H1 (cell line): Measurements from ENCODE around the gene SIRT6. TPM values are rescaled to one million over a fixed set of nuclear protein-coding genes. Genes with fewer than 3 reads are reported as not detected.

ENCODE experiments used
- CTCF ChIA-PET: fragments of 300-600 bp; sonication (Branson Sonifier 250); formaldehyde crosslinking; loops from one replicate; lab custom pipeline; 2021; ENCODE audit not compliant: partially characterized antibody; lab: Charles Lee
- POLR2A ChIA-PET: fragments of 300-600 bp; sonication (Branson Sonifier 250); formaldehyde crosslinking; loops from one replicate; lab custom pipeline; 2021; ENCODE audit warnings: inconsistent platforms; ENCODE audit not compliant: partially characterized antibody; lab: Charles Lee
- DNase-seq, 2 experiments: peaks; one replicate each; pipeline versions ENCODE4 v3.0.0 to v3.0.0-alpha.2; 2010 to 2022; ENCODE audit warnings: low spot score in 2 of 2, low read depth in 1 of 2, mixed read lengths in 1 of 2
- FAIRE-seq: peaks from 2 replicates; lab custom pipeline; 2011; peaks lifted over from hg19 to GRCh38; lab: Jason Lieb, UNC
- H2AFZ ChIP-seq: 2 replicates; pipeline ENCODE4 v1.8.1; 2012; ENCODE audit warnings: low read length, inconsistent platforms
- H2AK5ac ChIP-seq: 2 replicates; pipeline ENCODE4 v1.6.1; 2013; ENCODE audit warnings: low read depth, low read length
- H2BK120ac ChIP-seq: replicated peaks from 2 replicates; pipeline ENCODE3; 2013; ENCODE audit warnings: low read depth, low read length, inconsistent platforms
- H2BK12ac ChIP-seq: 2 replicates; pipeline ENCODE4 v1.6.1; 2013; ENCODE audit warnings: low read depth, low read length
- H2BK15ac ChIP-seq: 2 replicates; pipeline ENCODE4 v1.6.1; 2013; ENCODE audit warnings: low read length
- H2BK20ac ChIP-seq: 2 replicates; pipeline ENCODE4 v1.6.1; 2013; ENCODE audit warnings: low read length
- H2BK5ac ChIP-seq: 2 replicates; pipeline ENCODE4 v1.6.1; 2013; ENCODE audit warnings: low read depth, low read length
- H3K14ac ChIP-seq: 2 replicates; pipeline ENCODE4 v1.6.1; 2013; ENCODE audit warnings: inconsistent platforms; ENCODE audit not compliant: insufficient read length
- H3K18ac ChIP-seq: 2 replicates; pipeline ENCODE4 v1.6.1; 2013; ENCODE audit warnings: low read length; ENCODE audit errors: extremely low read depth
- H3K23ac ChIP-seq: 2 replicates; pipeline ENCODE4 v1.6.1; 2013; ENCODE audit warnings: inconsistent platforms; ENCODE audit not compliant: insufficient read length
- H3K23me2 ChIP-seq: 2 replicates; pipeline ENCODE4 v1.6.1; 2013; ENCODE audit warnings: low read depth, low read length
- H3K27ac ChIP-seq: 2 replicates; pipeline ENCODE4 v1.6.1; 2011; ENCODE audit warnings: low read depth, low read length, inconsistent platforms
- H3K27me3 ChIP-seq, 4 experiments: replicated peaks in 1 of 4; 1 replicate in 1 of 4; 2 replicates in 3 of 4; pipeline versions ENCODE4 v1.6.1 to v1.8.1; 2011 to 2013; ENCODE audit warnings: low read length in 3 of 4, mild to moderate bottlenecking in 3 of 4, inconsistent platforms in 2 of 4, mixed read lengths in 2 of 4, moderate library complexity in 1 of 4; ENCODE audit not compliant: control insufficient read depth in 3 of 4, insufficient read depth in 3 of 4; ENCODE audit errors: extremely low read depth in 1 of 4
- H3K36me3 ChIP-seq, 4 experiments: 2 replicates each; pipeline versions ENCODE4 v1.6.1 to v1.8.1; 2011 to 2013; ENCODE audit warnings: mild to moderate bottlenecking in 4 of 4, low read length in 3 of 4, moderate library complexity in 2 of 4, control low read depth in 1 of 4, inconsistent platforms in 1 of 4; ENCODE audit not compliant: insufficient read depth in 4 of 4, control insufficient read depth in 2 of 4
- H3K4ac ChIP-seq: replicated peaks from 2 replicates; pipeline ENCODE3; 2013; ENCODE audit warnings: low read length, low read depth, mixed read lengths, inconsistent platforms; ENCODE audit not compliant: insufficient read length
- H3K4me1 ChIP-seq, 4 experiments: replicated peaks in 1 of 4; 1 replicate in 1 of 4; 2 replicates in 3 of 4; pipeline versions ENCODE4 v1.6.1 to v1.8.1; 2011 to 2013; ENCODE audit warnings: low read length in 3 of 4, inconsistent platforms in 2 of 4, mixed read lengths in 1 of 4; ENCODE audit not compliant: insufficient read depth in 4 of 4, control insufficient read depth in 3 of 4
- H3K4me2 ChIP-seq, 2 experiments: 2 replicates each; pipeline versions ENCODE4 v1.6.1 to v1.8.1; 2011 to 2013; ENCODE audit warnings: low read depth in 2 of 2, low read length in 2 of 2, control low read depth in 1 of 2, inconsistent platforms in 1 of 2, mild to moderate bottlenecking in 1 of 2; ENCODE audit not compliant: insufficient read depth in 1 of 2
- H3K4me3 ChIP-seq, 4 experiments: fragments of 200-600, 300-600 bp in 1 of 4; sonication (generic), shearing (Covaris generic), sonication (Bioruptor Twin) in 1 of 4; 2 replicates each; pipeline versions ENCODE4 v1.5.1 to v1.8.1; 2011 to 2016; ENCODE audit warnings: low read length in 4 of 4, low read depth in 3 of 4, control low read depth in 2 of 4, inconsistent platforms in 2 of 4, mild to moderate bottlenecking in 2 of 4, mixed read lengths in 1 of 4, moderate library complexity in 1 of 4; ENCODE audit not compliant: insufficient read depth in 2 of 4; ENCODE audit errors: extremely low read depth in 1 of 4
- H3K56ac ChIP-seq: replicated peaks from 2 replicates; pipeline ENCODE3; 2013; ENCODE audit warnings: low read depth, mild to moderate bottlenecking, mixed read lengths, low read length, inconsistent platforms; ENCODE audit not compliant: insufficient read length
- H3K79me1 ChIP-seq: 2 replicates; pipeline ENCODE4 v1.6.1; 2013; ENCODE audit warnings: low read depth, low read length, control low read depth
- H3K79me2 ChIP-seq, 2 experiments: 2 replicates each; pipeline versions ENCODE4 v1.6.1 to v1.8.1; 2012 to 2013; ENCODE audit warnings: low read length in 2 of 2, mild to moderate bottlenecking in 2 of 2, inconsistent platforms in 1 of 2; ENCODE audit not compliant: insufficient read depth in 2 of 2, control insufficient read depth in 1 of 2
- H3K9ac ChIP-seq, 4 experiments: replicated peaks in 1 of 4; 1 replicate in 1 of 4; 2 replicates in 3 of 4; pipeline versions ENCODE4 v1.6.1 to v1.8.1; 2011 to 2013; ENCODE audit warnings: low read depth in 3 of 4, low read length in 3 of 4, control low read depth in 2 of 4, mild to moderate bottlenecking in 2 of 4, moderate library complexity in 2 of 4, inconsistent platforms in 1 of 4; ENCODE audit errors: extremely low read depth in 1 of 4
- H3K9me3 ChIP-seq, 2 experiments: 2 replicates each; pipeline versions ENCODE4 v1.6.1 to v1.8.1; 2012 to 2013; ENCODE audit warnings: mild to moderate bottlenecking in 2 of 2, moderate library complexity in 2 of 2, control low read depth in 1 of 2, inconsistent platforms in 1 of 2, low read depth in 1 of 2, low read length in 1 of 2, mixed read lengths in 1 of 2; ENCODE audit not compliant: insufficient read depth in 2 of 2
- H4K20me1 ChIP-seq, 2 experiments: replicated peaks in 1 of 2; 2 replicates each; pipeline versions ENCODE3 to v1.8.1; 2011 to 2013; ENCODE audit warnings: inconsistent platforms in 2 of 2, low read length in 2 of 2, mild to moderate bottlenecking in 1 of 2; ENCODE audit not compliant: insufficient read depth in 2 of 2, control insufficient read depth in 1 of 2
- H4K5ac ChIP-seq: 2 replicates; pipeline ENCODE4 v1.6.1; 2013; ENCODE audit warnings: low read length, low read depth, mixed read lengths, inconsistent platforms; ENCODE audit not compliant: insufficient read length
- H4K8ac ChIP-seq: 2 replicates; pipeline ENCODE4 v1.8.0; 2013; ENCODE audit warnings: mild to moderate bottlenecking, moderate library complexity, low read length, inconsistent platforms; ENCODE audit not compliant: insufficient read depth; ENCODE audit errors: extremely low read depth
- H4K91ac ChIP-seq: replicated peaks from 2 replicates; pipeline ENCODE3; 2013; ENCODE audit warnings: low read length, mixed read lengths, inconsistent platforms; ENCODE audit not compliant: insufficient read length
- BACH1 ChIP-seq: IDR thresholded peaks from 2 replicates; pipeline ENCODE4 v1.6.1; 2012; ENCODE audit warnings: low read length, improper control_type of control experiment
- BCL11A ChIP-seq, 2 experiments: IDR thresholded peaks; one replicate each; pipeline ENCODE4 v1.6.1; 2011; ENCODE audit warnings: low read depth in 2 of 2, low read length in 2 of 2, mild to moderate bottlenecking in 2 of 2
- CTBP2 ChIP-seq: IDR thresholded peaks from 2 replicates; pipeline ENCODE4 v1.7.0; 2011; ENCODE audit warnings: borderline replicate concordance, mild to moderate bottlenecking, moderate library complexity, mixed read lengths, low read length; ENCODE audit not compliant: insufficient read depth, insufficient read length
- KDM5A ChIP-seq: fragments of 200-600 bp; IDR thresholded peaks from 2 replicates; pipeline ENCODE4 v1.7.1; 2012; ENCODE audit warnings: mild to moderate bottlenecking, low read length, inconsistent platforms, mixed read lengths
- RFX5 ChIP-seq: IDR thresholded peaks from 2 replicates; pipeline ENCODE4 v1.6.1; 2011; ENCODE audit warnings: low read depth, low read length, improper control_type of control experiment, borderline replicate concordance
- RNF2 ChIP-seq: fragments of 200-900, 300-1000 bp; sonication (generic); IDR thresholded peaks from 2 replicates; pipeline ENCODE4 v1.7.1; 2016; ENCODE audit warnings: borderline replicate concordance, low read depth, mild to moderate bottlenecking, antibody characterized with exemption, low read length; ENCODE audit not compliant: poor library complexity, severe bottlenecking; ENCODE audit errors: missing control alignments
- SIX5 ChIP-seq: IDR thresholded peaks from 2 replicates; pipeline ENCODE4 v1.6.1; 2011; ENCODE audit warnings: mild to moderate bottlenecking, low read depth, low read length
- SP4 ChIP-seq: IDR thresholded peaks from 2 replicates; pipeline ENCODE4 v1.6.1; 2012; ENCODE audit warnings: low read length, inconsistent platforms
- SUZ12 ChIP-seq: fragments of 200-600 bp; sonication (generic); IDR thresholded peaks from 2 replicates; pipeline ENCODE4 v1.6.1; 2012; ENCODE audit warnings: mild to moderate bottlenecking, inconsistent platforms, low read length, moderate library complexity, mixed read lengths
- TAF7 ChIP-seq: optimal IDR thresholded peaks from 2 replicates; pipeline ENCODE3; 2011; ENCODE audit warnings: low read depth, mild to moderate bottlenecking, inconsistent platforms, low read length, moderate library complexity, borderline replicate concordance
- TBP ChIP-seq: IDR thresholded peaks from 2 replicates; pipeline ENCODE4 v1.6.1; 2011; ENCODE audit warnings: low read depth, low read length, improper control_type of control experiment
- YY1 ChIP-seq: IDR thresholded peaks from 2 replicates; pipeline ENCODE4 v1.6.1; 2011; ENCODE audit warnings: low read depth, mild to moderate bottlenecking, low read length
- WGBS, 2 experiments: shearing (Covaris generic) in 1 of 2; methylation state at CpG; one replicate each; pipeline versions ENCODE4 v1.1.6 to v1.1.7; 2013 to 2015; ENCODE audit warnings: low lambda C conversion rate in 2 of 2, mixed read lengths in 2 of 2, inconsistent platforms in 1 of 2, low coverage in 1 of 2, missing lambda C conversion rate in 1 of 2; ENCODE audit not compliant: insufficient replicate concordance in 2 of 2, insufficient coverage in 1 of 2, insufficient read length in 1 of 2; ENCODE audit errors: extremely low coverage in 1 of 2, missing lambda C conversion rate in 1 of 2; 5-methylcytosine and 5-hydroxymethylcytosine counted together
- polyA plus RNA-seq, 7 experiments: library from polyadenylated mRNA; depleted of rRNA in 3 of 7; stranded (reverse) in 5 of 7; unstranded in 2 of 7; fragments of >200 nt in 5 of 7; fragments of 200-250 nt in 2 of 7; gene quantifications; 1 replicate in 5 of 7; 2 replicates in 1 of 7; 4 replicates in 1 of 7; pipeline versions ENCODE4 v1.2.1 to v1.2.3, GENCODE V29; 2011 to 2013; ENCODE audit warnings: missing spikeins in 2 of 7, mixed read lengths in 2 of 7
- total RNA-seq: library from RNA; stranded (reverse); fragmentation: NEBNext Ultra II Directional; extraction: Animal tissue kit (Norgen Biotek cat#: 25700); gene quantifications from 2 replicates; pipeline ENCODE4 v1.2.1, GENCODE V29; 2021
- TF ChIP-seq, protein P1 (sequence below): IDR thresholded peaks from 2 replicates; pipeline ENCODE4 v1.6.1; 2012; ENCODE audit warnings: inconsistent platforms
- TF ChIP-seq, protein P2 (sequence below): IDR thresholded peaks from 2 replicates; pipeline ENCODE4 v1.6.1; 2012; ENCODE audit warnings: inconsistent platforms

Gene SIRT6
- total and polyA plus RNA-seq, 2 of the 8 experiments (the other 6 are each of a cell fraction or from before 2014, with no cell fraction given): 25.2 to 27.0 TPM

DNA sequence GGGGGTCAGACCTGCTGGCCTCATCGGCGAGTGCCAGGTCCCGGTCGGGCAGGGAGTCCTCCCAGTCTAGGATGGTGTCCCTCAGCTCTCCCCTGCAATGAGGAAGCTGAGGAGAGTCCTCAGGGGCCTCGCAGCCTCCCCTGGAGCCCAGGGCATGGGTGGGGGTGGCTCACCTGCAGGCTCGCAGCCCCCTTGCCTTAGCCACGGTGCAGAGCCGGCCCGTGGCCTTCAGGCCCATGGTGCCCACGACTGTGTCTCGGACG lies 6.8 kb downstream of the SIRT6 start:
- no peak overlapping the region for H3K9ac ChIP-seq
- H3K36me3 ChIP-seq: no peaks in the 10 kb centered on the region; a peak in 2 of 8 replicates
- no peaks in the 10 kb centered on the region for H3K9me3 ChIP-seq
- H3K23ac ChIP-seq: no peak overlapping the region
- peaks cover 1% of the 10 kb centered on the region; the same call in 1 of the 2 replicates for H3K23me2 ChIP-seq
- CTCF ChIA-PET: interaction anchor here (0.9 to 1.3 kb wide), 3 partner anchors 25 to 33 kb away, joined by 3 read pairs; no protein-coding TSS in a partner anchor
- no peak overlapping the region for H3K4me3 ChIP-seq
- 97% methylated on average over 11 of the region's 12 CpGs; no CpG with 5 or more reads in 1 of the 2 experiments for WGBS, 2 experiments
- H4K20me1 ChIP-seq: peaks cover 2 to 7% of the 10 kb centered on the region in 2 experiments
- POLR2A ChIA-PET: no interaction called here
- no peak overlapping the region for H2BK5ac ChIP-seq
- H4K91ac ChIP-seq: no peak overlapping the region
- H4K8ac ChIP-seq: no peak overlapping the region
- FAIRE-seq (no peak), DNase-seq (no peak)
- H2AFZ ChIP-seq: no peak overlapping the region
- no peak overlapping the region for H2BK12ac ChIP-seq
- no peak overlapping the region for H2AK5ac ChIP-seq
- H3K79me2 ChIP-seq: no peaks in the 10 kb centered on the region
- H3K79me1 ChIP-seq: no peaks in the 10 kb centered on the region; the same call in 1 of the 2 replicates
- no peak overlapping the region for H2BK120ac ChIP-seq
- no peak overlapping the region for H4K5ac ChIP-seq
- H2BK15ac ChIP-seq: no peak overlapping the region
- no peak overlapping the region for H3K4me2 ChIP-seq
- H3K4ac ChIP-seq: no peak overlapping the region
- H3K56ac ChIP-seq: no peak overlapping the region
- no peak overlapping the region for H2BK20ac ChIP-seq
- peaks cover 0 to 19% (median 5%) of the 10 kb centered on the region in 4 experiments; a peak in 5 of 7 replicates for H3K27me3 ChIP-seq
- no peak overlapping the region for H3K14ac ChIP-seq
- peaks cover 0 to 2% (median 0%) of the 10 kb centered on the region in 4 experiments; a peak in 1 of 7 replicates for H3K4me1 ChIP-seq
- H3K27ac ChIP-seq: no peak overlapping the region
- no peak overlapping the region for H3K18ac ChIP-seq
- TF ChIP-seq YY1 (no peak), TBP (no peak), RNF2 (no peak), CTBP2 (no peak), BACH1 (no peak), TAF7 (no peak), SP4 (no peak), BCL11A (IDR thresholded peaks at IDR 0.05; ENCODE audit: low read depth in 2 of 2, low read length in 2 of 2) (no peak), RFX5 (no peak), SUZ12 (no peak), SIX5 (no peak), KDM5A (no peak)
- TF ChIP-seq, protein P1, sequence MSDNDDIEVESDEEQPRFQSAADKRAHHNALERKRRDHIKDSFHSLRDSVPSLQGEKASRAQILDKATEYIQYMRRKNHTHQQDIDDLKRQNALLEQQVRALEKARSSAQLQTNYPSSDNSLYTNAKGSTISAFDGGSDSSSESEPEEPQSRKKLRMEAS: no peak
- TF ChIP-seq, protein P2, sequence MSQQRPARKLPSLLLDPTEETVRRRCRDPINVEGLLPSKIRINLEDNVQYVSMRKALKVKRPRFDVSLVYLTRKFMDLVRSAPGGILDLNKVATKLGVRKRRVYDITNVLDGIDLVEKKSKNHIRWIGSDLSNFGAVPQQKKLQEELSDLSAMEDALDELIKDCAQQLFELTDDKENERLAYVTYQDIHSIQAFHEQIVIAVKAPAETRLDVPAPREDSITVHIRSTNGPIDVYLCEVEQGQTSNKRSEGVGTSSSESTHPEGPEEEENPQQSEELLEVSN: no peak
